A549 (cell line): ENCODE results near the gene VAMP5.
"Not testable (repeated sequence)": the region's sequence is repeated elsewhere in the genome, so short reads cannot be mapped to it uniquely, and the experiment has no call there.

Experiments
- JUN ChIP-seq, 2 experiments: fragments of >200 bp; sonication (Bioruptor Twin); formaldehyde crosslinking; IDR thresholded peaks; 2 replicates in 1 of 2; 3 replicates in 1 of 2; pipeline ENCODE4 v1.6.1; 2016 to 2017
- TF ChIP-seq, protein P1 (sequence below): fragments of >200 bp; sonication (Bioruptor Twin); formaldehyde crosslinking; IDR thresholded peaks from 3 replicates; pipeline ENCODE4 v1.5.1; 2016

DNA sequence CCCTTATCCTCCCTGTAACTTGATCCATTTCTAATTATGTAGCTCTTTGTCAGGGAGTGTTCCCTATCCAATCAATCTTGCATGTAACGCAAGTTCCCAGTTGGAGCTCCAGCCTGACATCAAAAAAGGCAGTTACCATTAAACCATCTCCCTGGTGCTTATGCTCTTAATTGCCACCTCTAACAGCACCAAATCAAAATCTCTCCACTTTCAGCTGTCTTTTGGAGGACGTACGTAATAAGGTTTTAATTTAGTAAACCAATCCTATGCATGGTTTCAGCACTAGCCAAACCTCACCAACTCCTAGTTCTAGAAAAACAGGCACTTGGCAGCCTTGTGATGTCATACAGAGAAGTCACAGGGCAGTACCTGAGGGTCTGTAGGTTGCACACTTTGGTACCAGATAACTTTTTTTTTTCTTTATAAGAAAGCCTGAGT lies 40.0 kb upstream of the VAMP5 start:
- TF ChIP-seq JUN (IDR thresholded peaks at IDR 0.05): not testable (repeated sequence)
- TF ChIP-seq, protein P1, sequence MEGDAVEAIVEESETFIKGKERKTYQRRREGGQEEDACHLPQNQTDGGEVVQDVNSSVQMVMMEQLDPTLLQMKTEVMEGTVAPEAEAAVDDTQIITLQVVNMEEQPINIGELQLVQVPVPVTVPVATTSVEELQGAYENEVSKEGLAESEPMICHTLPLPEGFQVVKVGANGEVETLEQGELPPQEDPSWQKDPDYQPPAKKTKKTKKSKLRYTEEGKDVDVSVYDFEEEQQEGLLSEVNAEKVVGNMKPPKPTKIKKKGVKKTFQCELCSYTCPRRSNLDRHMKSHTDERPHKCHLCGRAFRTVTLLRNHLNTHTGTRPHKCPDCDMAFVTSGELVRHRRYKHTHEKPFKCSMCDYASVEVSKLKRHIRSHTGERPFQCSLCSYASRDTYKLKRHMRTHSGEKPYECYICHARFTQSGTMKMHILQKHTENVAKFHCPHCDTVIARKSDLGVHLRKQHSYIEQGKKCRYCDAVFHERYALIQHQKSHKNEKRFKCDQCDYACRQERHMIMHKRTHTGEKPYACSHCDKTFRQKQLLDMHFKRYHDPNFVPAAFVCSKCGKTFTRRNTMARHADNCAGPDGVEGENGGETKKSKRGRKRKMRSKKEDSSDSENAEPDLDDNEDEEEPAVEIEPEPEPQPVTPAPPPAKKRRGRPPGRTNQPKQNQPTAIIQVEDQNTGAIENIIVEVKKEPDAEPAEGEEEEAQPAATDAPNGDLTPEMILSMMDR: not testable (repeated sequence)
